Aortic smooth muscle cell (primary cell): ENCODE measurements around the gene ANGPTL4. TPM values are rescaled to one million over a fixed set of nuclear protein-coding genes. Genes with fewer than 3 reads are reported as not detected.

Experiments used
- total RNA-seq: library from RNA; depleted of rRNA; stranded (reverse); fragments of >200 nt; gene quantifications from 2 replicates; pipeline ENCODE4 v1.2.3, GENCODE V29; 2014

ANGPTL4 gene, protein sequence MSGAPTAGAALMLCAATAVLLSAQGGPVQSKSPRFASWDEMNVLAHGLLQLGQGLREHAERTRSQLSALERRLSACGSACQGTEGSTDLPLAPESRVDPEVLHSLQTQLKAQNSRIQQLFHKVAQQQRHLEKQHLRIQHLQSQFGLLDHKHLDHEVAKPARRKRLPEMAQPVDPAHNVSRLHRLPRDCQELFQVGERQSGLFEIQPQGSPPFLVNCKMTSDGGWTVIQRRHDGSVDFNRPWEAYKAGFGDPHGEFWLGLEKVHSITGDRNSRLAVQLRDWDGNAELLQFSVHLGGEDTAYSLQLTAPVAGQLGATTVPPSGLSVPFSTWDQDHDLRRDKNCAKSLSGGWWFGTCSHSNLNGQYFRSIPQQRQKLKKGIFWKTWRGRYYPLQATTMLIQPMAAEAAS
- 1.2 and 1.7 TPM in 2 replicates for total RNA-seq

DNA sequence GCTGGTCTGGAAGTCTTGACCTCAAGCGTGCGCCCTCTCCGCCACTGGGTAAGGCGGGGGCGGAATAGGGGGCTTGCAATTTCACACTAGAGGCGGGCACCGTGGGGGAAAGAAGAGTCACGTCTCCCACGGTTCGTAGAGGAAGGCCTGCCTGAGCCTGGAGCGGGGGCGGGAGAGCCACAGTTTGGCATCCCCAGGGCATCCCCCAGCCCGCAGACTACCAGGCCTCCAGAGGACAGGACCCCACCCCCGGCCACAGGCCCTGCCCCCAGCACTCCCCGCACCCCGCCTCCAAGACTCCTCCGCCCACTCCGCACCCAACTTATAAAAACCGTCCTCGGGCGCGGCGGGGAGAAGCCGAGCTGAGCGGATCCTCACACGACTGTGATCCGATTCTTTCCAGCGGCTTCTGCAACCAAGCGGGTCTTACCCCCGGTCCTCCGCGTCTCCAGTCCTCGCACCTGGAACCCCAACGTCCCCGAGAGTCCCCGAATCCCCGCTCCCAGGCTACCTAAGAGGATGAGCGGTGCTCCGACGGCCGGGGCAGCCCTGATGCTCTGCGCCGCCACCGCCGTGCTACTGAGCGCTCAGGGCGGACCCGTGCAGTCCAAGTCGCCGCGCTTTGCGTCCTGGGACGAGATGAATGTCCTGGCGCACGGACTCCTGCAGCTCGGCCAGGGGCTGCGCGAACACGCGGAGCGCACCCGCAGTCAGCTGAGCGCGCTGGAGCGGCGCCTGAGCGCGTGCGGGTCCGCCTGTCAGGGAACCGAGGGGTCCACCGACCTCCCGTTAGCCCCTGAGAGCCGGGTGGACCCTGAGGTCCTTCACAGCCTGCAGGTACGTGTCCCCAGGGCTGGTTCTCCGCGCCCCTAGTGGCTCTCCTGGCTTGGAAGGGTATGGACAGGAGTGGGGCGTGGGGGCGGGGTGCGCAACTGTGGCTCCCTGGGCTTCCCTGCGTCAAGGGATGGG lies at the start of gene ANGPTL4:
Gene ANGPTL4 (plus strand): TSS at position 353 of the 969 bp plus-strand sequence. CDS start 167 bp downstream, at position 520.

DNA sequence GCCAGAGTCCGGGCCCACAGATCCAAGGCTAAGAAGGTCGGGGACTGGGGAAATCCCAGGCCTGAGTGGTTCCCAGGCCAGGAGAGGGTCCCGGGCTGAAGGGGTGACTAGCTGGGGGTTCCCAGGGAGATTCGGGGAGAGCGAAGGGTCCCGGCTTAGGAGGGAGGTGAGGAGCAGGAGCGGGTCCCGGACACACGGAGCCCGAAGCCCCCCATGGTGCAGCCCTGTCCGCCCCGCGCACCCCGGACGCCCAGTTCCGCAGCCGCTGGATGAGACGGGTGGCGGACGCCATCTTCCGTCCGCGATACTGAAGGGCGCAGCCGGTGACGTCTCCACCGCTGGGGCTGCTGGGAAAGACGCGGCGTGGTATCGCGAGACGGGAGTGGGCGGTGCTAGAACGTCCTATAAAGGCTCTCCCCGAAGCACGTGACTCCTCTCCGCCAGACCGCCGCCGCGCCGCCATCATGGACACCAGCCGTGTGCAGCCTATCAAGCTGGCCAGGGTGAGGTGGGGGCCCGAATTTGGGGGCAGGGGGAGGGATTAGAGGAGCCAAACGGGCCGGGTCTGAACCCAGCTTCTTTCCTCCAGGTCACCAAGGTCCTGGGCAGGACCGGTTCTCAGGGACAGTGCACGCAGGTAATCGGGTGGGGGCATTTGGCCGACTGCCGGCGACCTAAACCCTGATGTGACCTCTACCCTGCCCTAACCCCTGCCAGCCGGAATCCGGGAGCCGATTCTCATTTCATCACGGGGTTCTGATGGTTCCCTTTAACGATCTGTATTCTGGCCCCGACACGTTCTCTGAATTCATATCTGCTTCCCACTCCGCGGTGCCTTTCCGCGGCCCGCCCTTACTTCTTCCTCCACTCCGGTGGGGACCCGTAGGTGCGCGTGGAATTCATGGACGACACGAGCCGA lies 42.6 kb upstream of the ANGPTL4 start, which contains the start of the genes NDUFA7 and RPS28:
Gene NDUFA7 (minus strand): TSS at position 309 of the 919 bp plus-strand sequence. CDS start 17 bp downstream, at position 292.
Gene RPS28 (plus strand): TSS at position 430 of the 919 bp plus-strand sequence. CDS start 35 bp downstream, at position 465.

DNA sequence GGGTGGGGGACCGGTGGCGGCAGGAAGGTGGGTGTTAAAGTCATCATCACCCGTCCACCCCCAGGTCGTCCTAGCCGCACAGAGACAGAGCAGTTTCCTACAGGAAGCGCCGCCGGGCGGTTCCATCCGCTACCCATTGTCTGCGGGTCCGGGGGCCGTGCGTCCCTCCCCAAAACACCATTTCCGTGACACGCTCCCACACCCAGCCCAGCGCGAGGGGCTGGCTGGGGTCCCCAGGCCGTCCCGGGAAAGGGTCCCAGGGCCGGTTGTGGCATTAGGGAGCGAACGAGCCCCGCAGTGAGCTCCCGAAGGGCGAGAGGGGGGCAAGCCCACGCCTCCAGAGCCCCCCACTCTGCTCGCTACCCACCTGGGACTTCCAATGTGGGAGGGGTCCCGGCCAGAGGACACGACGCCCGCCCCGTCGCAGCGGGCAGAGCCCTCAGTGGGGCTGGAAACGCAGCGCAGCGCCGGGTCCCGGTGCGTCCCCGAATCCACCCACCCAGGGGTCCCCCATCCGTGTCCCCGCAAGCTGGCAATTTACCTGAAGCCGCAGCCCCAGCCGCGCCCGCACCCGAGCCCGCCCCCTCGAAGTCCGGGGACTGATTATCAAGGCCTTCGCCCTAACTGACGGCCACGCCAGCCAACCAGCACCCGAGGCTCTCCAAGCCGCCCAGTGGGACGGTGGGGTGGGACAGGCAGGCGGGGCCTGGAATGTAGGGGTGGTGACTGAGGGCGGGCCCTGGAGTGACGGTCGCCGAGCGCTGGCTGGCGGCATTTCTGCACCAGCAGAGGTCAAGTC lies 21.1 kb upstream of the ANGPTL4 start, which contains the start of gene KANK3:
Gene KANK3 (minus strand): TSS at position 579 of the 799 bp plus-strand sequence. CDS start 5,434 bp downstream, outside the sequence.

DNA sequence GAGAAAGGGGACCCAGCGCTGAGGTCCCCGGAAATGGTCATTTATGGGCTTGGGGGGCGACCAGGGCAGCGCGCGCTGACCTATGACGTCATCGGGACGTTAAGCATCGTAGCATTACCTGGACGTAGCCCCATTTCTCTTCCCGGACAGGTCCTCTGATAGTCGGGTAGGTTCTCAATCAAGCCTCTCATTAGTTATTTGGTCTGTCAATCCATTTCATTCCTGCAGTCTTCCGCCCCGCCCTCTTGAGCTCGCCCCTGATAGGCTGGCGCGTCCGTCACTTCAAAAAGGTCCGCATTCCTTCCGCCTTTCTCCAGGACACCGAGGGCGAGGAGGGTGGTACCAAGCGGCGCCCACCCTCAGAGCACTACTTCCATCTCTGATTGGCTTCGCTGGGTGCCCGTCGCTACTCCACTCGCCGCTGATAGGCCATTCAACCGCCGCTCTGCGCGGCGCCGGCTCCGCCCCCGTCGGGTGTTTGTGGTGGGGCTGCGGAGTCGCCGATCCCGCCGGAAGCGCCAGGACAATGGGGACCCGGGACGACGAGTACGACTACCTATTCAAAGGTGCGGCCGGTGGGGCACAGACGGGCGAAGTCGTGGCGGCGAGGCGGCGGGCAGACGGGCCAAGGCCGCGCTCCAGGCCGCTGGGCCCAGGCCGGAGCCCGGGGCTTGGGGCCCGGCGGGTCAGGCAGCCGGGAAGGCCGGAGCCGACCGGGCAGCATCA lies 26.1 kb downstream of the ANGPTL4 start, which contains the start of gene RAB11B:
Gene RAB11B (plus strand): TSS at position 470 of the 726 bp plus-strand sequence. CDS start 57 bp downstream, at position 527.

DNA sequence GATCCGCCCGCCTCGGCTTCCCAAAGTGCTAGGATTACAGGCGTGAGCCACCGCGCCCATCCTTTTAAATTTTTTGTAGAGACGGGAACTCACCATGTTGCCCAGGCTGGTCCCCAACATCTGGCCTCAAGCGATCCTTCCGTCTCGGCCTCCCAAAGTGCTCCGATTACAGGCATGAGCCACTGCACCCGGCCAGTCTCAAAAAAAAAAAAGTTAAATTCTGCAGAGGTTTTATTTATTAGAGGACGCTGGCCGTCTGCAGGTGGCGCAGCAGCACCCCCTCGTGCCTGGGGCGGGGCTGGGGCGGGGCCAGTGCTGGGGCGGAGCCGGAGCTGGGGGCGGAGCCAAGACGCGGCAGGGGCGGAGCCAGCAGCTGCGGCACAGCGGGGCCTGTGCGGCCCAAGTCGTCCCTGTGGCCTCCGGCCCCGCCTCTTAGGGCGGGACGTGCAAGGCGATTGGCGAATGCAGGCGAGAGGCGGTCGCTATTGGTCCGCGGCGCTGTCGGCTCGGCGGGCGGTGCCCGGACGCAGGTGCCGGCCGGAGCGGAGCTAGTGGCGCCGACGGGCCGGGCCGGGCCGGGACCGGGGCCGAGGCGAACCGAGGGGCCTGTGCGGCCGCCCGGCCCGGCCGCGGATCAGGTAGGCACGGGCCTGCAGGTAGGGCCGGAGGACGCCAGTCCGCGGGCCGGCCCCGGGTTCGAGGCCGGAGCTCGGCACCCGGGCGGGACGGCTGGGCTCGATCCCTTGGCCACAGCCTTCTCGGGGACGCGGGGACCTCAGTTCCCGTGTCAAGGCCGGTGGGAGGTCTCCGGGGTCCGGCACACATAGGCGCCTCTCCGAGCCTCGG lies 49.1 kb downstream of the ANGPTL4 start, which contains the start of gene MARCHF2:
Gene MARCHF2 (plus strand): TSS at position 523 of the 846 bp plus-strand sequence. CDS start 8,536 bp downstream, outside the sequence.

Other genes starting within 250 kb of the ANGPTL4 start
- gene FBN3, start 214.6 kb upstream of the ANGPTL4 start, total RNA-seq = not detected in 2 replicates
- gene CERS4, start 154.8 kb upstream of the ANGPTL4 start, total RNA-seq = 4.1 and 6.0 TPM in 2 replicates
- 17.4 and 23.8 TPM in 2 replicates for gene CD320, start 55.8 kb upstream of the ANGPTL4 start, total RNA-seq
- gene NDUFA7, start 42.8 kb upstream of the ANGPTL4 start, total RNA-seq = 28.9 and 36.7 TPM in 2 replicates
- gene RPS28, start 42.7 kb upstream of the ANGPTL4 start, total RNA-seq = 575 and 694 TPM in 2 replicates
- gene KANK3, start 20.9 kb upstream of the ANGPTL4 start, total RNA-seq = 0.44 and 0.53 TPM in 2 replicates
- gene RAB11B, start 26.2 kb downstream of the ANGPTL4 start, total RNA-seq = 63.0 and 81.0 TPM in 2 replicates
- 87.9 and 103 TPM in 2 replicates for gene MARCHF2, start 49.1 kb downstream of the ANGPTL4 start, total RNA-seq
- 53.4 and 58.2 TPM in 2 replicates for gene HNRNPM, start 80.8 kb downstream of the ANGPTL4 start, total RNA-seq
- gene PRAM1, start 138.5 kb downstream of the ANGPTL4 start, total RNA-seq = not detected in 2 replicates
- 3.1 and 3.2 TPM in 2 replicates for gene ZNF414, start 150.0 kb downstream of the ANGPTL4 start, total RNA-seq
- gene MYO1F, start 213.3 kb downstream of the ANGPTL4 start, total RNA-seq = 0.13 and 0.19 TPM in 2 replicates
- 12.0 and 24.2 TPM in 2 replicates for gene ADAMTS10, start 246.6 kb downstream of the ANGPTL4 start, total RNA-seq